Stimulated activated CD8-positive, alpha-beta memory T cell treated with anti-CD3 and anti-CD28 coated beads, Interleukin-7, amount 100 ng/mL, for 24 hours (primary cell): Measurements from ENCODE around the gene ARHGEF25.
"Not testable (repeated sequence)": the region's sequence is repeated elsewhere in the genome, so short reads cannot be mapped to it uniquely, and the experiment has no call there.

ENCODE experiments used
- DNase-seq: peaks from one replicate; pipeline ENCODE4 v3.0.0-alpha.2; 2020; ENCODE audit warnings: low read depth

The ARHGEF25 gene

GRCh38 chr12:57638096-57638495 lies 26.9 kb downstream of the ARHGEF25 start:
- no peak for DNase-seq

- no peak for DNase-seq
Observed at GRCh38 chr12:57640175-57641042, 29.2 kb downstream of the ARHGEF25 start.

GRCh38 chr12:57641699-57642442 lies 30.6 kb downstream of the ARHGEF25 start:
- DNase-seq, result no peak

- DNase-seq, result not testable (repeated sequence)
Observed at GRCh38 chr12:57645990-57646658, 34.9 kb downstream of the ARHGEF25 start.

- not testable (repeated sequence) for DNase-seq
Observed at GRCh38 chr12:57646659-57647049, 35.4 kb downstream of the ARHGEF25 start.

- DNase-seq, result no peak
Observed at GRCh38 chr12:57654042-57654441, 42.8 kb downstream of the ARHGEF25 start.

GRCh38 chr12:57655541-57656240 lies 44.5 kb downstream of the ARHGEF25 start:
- DNase-seq, result no peak

- DNase-seq, result not testable (repeated sequence)
Observed at GRCh38 chr12:57656408-57656807, 45.2 kb downstream of the ARHGEF25 start.

- no peak for DNase-seq
Observed at GRCh38 chr12:57657744-57658143, 46.5 kb downstream of the ARHGEF25 start.

GRCh38 chr12:57658890-57659289 lies 47.7 kb downstream of the ARHGEF25 start:
- DNase-seq, result no peak

- DNase-seq, result no peak
Observed at GRCh38 chr12:57661376-57661775, 50.1 kb downstream of the ARHGEF25 start.

GRCh38 chr12:57665066-57665820 lies 54.0 kb downstream of the ARHGEF25 start:
- not testable (repeated sequence) for DNase-seq
